Measurements from ENCODE around the gene EEIG1.

The EEIG1 gene

GRCh38 chr9:127950513-127951289 lies 30.1 kb downstream of the EEIG1 start:
- Mint-ChIP-seq H3K27me3 (ENCODE audit: low read depth, poor library complexity) (peaks cover 4% of the 10 kb centered on the region), H3K36me3 (ENCODE audit: low read depth) (peaks cover 3% of the 10 kb centered on the region), H3K4me1 (peaks cover 54% of the 10 kb centered on the region), H3K9me3 (no peaks in the 10 kb centered on the region), H3K27ac (peak overlapping the region; percentile 83), H3K4me3 (no peak overlapping the region)
- TF ChIP-seq, protein P1, sequence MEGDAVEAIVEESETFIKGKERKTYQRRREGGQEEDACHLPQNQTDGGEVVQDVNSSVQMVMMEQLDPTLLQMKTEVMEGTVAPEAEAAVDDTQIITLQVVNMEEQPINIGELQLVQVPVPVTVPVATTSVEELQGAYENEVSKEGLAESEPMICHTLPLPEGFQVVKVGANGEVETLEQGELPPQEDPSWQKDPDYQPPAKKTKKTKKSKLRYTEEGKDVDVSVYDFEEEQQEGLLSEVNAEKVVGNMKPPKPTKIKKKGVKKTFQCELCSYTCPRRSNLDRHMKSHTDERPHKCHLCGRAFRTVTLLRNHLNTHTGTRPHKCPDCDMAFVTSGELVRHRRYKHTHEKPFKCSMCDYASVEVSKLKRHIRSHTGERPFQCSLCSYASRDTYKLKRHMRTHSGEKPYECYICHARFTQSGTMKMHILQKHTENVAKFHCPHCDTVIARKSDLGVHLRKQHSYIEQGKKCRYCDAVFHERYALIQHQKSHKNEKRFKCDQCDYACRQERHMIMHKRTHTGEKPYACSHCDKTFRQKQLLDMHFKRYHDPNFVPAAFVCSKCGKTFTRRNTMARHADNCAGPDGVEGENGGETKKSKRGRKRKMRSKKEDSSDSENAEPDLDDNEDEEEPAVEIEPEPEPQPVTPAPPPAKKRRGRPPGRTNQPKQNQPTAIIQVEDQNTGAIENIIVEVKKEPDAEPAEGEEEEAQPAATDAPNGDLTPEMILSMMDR (IDR thresholded peaks at IDR 0.05) = no peak
- DNase-seq = no peak

DNA sequence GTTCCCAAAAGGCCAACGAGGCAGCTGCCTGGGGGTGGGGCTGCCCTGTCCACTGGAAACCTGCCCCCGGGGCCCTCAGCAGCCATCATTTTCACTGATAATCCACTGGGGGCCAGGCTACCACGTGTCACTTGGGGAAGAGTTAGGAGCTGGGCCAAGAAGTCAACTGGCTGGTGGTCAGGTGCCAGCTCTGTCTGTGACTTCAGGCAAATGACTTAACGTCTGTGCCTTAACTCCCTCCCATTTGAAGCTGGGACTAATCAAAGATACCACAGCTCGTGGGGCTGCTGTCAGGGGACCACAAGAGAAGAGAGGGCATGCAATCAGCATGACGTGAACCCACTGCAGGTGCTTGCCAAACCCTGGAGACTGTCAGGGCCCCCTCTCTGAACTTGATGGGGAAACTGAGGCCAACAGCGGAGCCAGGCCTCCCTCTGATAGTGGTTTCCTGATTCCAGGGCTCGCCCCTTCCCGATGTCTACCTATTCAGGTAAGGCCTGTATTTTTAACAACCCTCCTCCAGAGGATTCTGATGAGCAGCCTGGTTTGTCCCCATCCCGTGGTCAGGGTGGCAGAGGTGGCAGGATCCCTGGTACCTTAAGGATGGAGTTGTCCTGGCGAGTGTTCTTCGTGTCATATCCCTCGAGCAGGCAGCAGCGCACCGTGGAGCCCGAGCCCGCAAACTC lies 30.8 kb downstream of the EEIG1 start:
- H3K27me3 Mint-ChIP-seq (ENCODE audit: low read depth, poor library complexity) = peaks cover 4% of the 10 kb centered on the region
- TF ChIP-seq, protein P1 (IDR thresholded peaks at IDR 0.05) = no peak
- H3K4me1 Mint-ChIP-seq = peaks cover 47% of the 10 kb centered on the region
- H3K9me3 Mint-ChIP-seq = no peaks in the 10 kb centered on the region
- no peak overlapping the region for H3K4me3 Mint-ChIP-seq
- peaks cover 3% of the 10 kb centered on the region for H3K36me3 Mint-ChIP-seq (ENCODE audit: low read depth)
- no peak for DNase-seq
- peak overlapping the region; percentile 45 for H3K27ac Mint-ChIP-seq

GRCh38 chr9:127947841-127948710 lies 32.7 kb downstream of the EEIG1 start:
- Mint-ChIP-seq H3K4me1 (peaks cover 43% of the 10 kb centered on the region), H3K27me3 (ENCODE audit: low read depth, poor library complexity) (peaks cover 4% of the 10 kb centered on the region), H3K27ac (peak overlapping the region; percentile 88), H3K9me3 (no peaks in the 10 kb centered on the region), H3K36me3 (ENCODE audit: low read depth) (peaks cover 4% of the 10 kb centered on the region), H3K4me3 (no peak overlapping the region)
- TF ChIP-seq, protein P1 (IDR thresholded peaks at IDR 0.05) = no peak
- DNase-seq = no peak

DNA sequence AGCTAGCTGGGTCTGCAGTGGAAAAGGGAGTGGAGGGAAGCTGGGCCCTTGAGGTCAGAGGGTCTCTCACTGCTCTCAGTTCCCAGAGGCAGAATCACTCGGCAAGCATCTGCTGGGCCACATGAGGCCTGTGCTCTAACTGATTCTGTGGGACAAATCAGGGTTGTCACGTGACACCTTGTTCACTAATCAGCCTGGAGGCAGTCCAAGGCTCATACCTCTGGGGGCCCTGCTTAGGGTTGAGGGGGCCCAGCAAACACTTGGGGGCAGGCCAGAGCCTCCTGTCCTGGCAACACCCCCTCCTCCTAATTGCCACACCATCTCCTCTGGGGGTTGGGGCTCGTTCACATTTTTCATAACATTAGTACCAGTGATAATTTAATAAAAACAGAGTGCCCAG lies 34.1 kb downstream of the EEIG1 start:
- H3K27ac Mint-ChIP-seq = no peak overlapping the region
- TF ChIP-seq, protein P1 (IDR thresholded peaks at IDR 0.05) = no peak
- DNase-seq = no peak
- peaks cover 4% of the 10 kb centered on the region for H3K27me3 Mint-ChIP-seq (ENCODE audit: low read depth, poor library complexity)
- no peak overlapping the region for H3K4me3 Mint-ChIP-seq
- no peaks in the 10 kb centered on the region for H3K9me3 Mint-ChIP-seq
- H3K4me1 Mint-ChIP-seq = peaks cover 49% of the 10 kb centered on the region
- H3K36me3 Mint-ChIP-seq (ENCODE audit: low read depth) = peaks cover 9% of the 10 kb centered on the region

DNA sequence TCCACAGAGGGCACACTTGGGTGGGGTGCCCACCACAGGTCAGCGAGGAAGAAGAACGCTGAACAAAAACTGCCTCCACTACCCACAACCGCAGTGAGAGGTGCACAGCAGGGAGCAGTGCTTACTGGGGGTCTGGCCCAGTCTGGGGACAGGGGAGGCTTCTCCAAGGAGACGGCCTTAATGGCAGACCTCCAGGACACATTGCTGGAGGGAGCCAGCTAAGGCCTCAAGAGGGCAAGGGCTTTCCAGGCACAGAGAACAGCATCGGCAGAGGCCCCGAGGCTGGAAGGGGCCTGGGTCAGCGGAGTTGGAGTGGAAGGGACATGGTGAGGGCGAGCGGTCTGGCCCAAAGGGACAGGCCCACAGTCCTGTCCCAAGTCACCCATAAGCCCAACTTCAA lies 34.8 kb downstream of the EEIG1 start:
- TF ChIP-seq, protein P1 (IDR thresholded peaks at IDR 0.05) = no peak
- Mint-ChIP-seq H3K9me3 (no peaks in the 10 kb centered on the region), H3K4me3 (no peak overlapping the region), H3K27me3 (ENCODE audit: low read depth, poor library complexity) (peaks cover 4% of the 10 kb centered on the region), H3K36me3 (ENCODE audit: low read depth) (peaks cover 9% of the 10 kb centered on the region), H3K4me1 (peaks cover 44% of the 10 kb centered on the region), H3K27ac (peak overlapping the region; percentile 87)
- no peak for DNase-seq
